NCI-H2107 treated with DMSO at 0.1 percent for 48 hours (cell line): Measurements from ENCODE around the gene TCF12.

Experiments
- DNase-seq: peaks from one replicate; lab custom pipeline; 2025; ENCODE audit not compliant: unreplicated experiment; lab: John Stamatoyannopoulos, UW

The TCF12 gene

DNA sequence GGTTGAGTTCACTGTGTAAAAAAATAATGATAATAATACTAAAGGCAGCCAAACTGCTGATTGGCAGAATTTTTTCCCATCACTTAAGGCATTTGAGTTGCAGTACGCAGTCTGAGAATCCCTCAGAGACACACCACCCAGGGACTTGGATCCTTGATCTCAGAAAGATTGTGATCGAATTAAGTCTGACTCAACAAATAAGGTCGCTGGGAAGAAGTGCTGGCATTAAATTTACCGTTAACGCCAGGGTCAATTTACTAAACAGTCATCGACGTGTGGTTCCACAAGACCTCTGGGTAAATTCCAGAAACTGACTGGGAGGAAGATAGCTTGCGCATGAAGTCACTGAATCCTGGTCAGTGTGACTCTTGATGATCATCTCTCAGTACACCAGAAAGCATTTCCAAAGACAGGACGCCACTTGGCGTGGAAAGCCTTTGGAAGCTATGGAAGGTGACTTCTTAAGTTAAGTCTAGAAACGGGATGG is 409.6 kb downstream of the TCF12 start:
- no peak for DNase-seq

DNA sequence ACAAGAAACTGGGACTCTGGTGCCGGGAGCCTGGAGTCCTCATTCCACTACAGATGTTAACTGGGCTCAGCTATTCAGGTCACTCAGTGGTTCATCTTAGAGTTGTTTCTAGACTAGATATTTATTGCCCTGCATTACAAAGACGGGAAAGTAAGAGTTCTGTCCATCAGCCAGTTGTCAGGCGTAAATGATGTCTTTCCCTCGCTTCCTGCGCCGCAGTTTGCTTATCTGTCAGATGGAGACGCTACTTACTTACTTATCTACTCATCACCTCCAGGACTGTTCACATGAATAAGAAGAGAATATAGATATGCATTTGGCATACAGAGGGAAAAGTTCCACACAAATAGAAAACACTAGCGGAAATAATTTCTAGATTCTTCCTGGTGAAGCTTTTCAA is 410.0 kb downstream of the TCF12 start:
- no peak for DNase-seq

DNA sequence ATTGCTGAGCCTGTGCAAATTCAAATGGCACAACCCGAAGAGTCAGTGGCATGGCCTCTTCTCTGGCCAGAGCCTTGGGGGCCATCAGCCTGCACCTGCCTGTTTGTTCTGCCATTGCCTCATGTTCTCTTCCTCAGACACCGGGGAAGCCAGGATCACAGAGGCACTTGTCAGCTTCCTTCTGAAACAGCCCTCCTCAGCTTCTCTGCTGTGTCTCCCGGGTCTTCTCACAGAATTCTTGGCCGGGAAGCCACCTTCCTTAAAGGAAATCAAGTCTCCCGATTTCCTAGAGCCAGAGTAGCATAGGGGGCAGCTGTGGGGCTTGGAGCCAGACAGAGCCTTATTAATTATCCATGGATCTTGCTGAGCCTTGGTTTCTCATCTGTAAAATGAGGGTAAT is 410.5 kb downstream of the TCF12 start:
- no peak for DNase-seq

DNA sequence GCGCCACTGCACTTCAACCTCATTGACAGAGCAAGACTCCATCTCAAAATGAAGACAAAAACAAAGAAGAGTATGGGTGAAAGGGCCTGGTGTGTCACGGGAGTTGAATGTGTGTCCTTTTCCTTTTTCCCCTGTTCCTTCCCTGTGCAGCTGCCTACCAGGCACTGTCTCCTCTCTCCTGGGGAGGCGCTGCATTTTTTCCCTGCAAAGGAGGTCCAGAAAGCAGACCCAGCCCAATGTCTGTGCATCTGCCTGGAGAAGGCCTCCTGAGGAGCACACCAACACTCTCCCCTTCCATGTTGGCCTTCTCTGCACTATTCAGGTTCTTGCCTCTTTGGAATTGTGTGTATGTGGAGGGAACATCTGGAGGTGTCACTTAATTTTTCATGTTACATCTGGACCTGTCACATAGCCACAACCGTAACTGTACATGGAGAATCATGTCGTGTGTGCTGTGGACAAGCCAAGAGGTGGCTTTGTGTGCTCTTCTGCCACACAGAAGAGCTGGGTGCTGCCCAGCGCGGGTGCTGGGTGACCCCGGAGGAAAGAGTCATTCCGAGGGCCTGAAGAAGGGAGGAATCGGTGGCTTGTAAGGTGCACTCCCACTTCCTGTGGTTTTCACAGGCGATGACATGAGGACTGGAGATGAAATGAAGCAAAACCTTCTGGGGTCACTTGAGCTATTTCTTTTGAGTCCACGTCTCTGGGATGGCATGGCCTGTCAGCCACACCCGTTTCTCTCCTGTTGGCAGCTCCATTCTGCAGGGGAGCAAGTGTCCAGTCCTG is 411.3 kb downstream of the TCF12 start:
- no peak for DNase-seq

DNA sequence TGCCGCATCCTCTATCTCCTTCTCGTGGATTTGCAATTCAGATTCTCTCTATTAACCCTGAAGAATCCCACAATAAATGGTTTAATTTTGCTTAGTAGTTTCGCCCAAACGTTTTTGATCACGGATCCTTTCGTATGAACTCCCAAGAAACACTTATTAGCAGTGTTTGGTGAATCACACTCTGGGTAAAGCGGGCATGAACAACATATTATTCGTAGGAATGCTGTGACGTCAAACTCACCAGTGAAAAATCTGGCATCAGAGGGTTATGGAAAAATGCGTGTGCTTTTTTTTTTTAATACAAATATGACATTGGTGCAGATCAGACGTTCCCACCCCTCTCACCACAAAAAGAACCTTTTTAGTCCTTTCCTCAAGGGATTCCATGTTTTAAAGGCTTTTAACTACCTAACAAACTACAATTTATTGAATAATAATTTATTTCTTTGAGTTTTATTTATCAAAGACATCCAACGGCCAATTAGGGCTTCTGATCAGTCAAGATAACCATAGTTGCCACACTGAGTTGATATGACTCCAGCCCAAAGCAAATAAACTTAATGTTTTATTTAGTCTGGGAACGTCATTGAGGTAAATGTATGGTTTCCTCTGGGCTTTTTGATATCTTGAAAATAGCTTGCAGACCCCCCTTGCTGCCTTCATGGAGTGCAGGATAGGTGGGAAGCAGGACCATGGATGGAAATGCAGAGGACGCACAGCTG is 412.3 kb downstream of the TCF12 start:
- no peak for DNase-seq

DNA sequence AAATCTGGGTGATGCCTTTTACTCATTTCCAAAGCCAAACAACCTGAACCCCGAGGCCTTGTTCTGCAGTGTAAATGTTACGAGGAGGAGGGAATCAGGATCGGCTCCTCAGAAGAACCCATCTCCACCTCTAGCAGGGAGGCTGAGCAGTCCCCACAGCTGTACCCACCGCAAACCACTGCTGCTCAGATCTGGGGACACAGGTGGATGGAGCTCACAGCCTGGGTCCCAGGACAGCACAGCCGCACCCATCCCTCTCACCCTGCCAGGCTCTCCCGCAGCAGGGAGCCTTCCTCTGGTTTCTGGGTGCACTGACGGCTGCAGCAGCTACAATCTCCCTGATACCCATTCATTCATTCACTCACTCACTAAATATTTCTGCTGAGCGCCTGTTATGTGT is 413.9 kb downstream of the TCF12 start:
- DNase-seq: no peak

DNA sequence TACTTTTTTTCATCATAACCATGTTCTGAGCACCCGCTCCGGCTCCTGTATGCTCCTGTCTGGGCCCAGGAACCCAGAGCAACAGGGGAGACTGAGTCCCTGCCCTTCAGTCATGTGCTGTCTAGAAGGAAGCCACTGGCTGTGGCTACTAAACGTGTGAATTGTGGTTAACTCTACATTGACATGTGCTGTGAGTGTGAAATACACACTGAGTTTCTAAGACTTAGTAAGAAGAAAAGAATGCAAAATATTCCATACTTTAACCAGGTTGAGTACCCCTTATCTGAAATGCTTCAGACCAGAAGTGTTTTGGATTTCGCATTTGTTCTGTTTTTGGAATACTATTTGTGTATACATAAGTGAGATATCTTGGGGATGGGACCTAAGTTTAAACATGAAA is 415.0 kb downstream of the TCF12 start:
- no peak for DNase-seq

DNA sequence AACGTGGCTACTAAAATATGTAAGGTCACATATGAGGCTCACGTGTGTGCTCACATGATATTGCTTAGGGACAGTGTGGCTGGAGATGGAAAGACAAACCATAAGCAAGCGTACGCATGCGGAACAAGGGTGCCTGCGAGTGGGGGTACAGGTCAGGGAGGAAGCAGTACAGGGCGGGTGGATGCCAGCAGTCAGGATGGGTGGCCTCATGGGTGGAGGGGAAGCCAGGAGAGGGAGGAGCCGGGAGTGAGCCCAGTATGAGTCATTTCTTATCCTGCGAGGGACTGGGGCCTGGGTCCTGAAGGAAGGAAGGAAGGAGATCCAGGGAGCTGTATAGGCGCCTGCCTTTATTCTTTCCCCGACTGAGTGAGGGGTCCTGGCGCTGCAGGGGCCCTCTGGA is 415.8 kb downstream of the TCF12 start:
- DNase-seq: no peak

DNA sequence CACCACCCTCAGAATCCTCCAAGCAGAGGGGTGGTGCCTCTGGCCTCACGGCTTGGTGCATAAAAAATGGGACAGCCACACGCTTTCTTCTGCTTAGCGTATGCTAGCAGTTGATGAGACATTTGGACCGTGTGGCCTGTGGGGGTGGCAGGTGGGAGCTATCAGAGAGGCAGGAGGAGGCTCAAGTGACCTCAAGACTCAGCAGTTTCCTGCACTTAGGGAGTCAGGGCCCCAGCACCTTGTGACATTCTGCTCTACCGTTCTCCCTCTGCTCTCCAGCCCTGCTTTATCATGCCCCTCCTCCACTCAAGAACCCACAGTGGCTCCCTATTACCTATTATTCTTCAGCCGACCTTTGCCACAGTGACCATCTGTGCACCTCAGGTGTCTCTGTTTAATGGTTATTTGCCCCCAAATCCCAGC is 416.9 kb downstream of the TCF12 start:
- no peak for DNase-seq

DNA sequence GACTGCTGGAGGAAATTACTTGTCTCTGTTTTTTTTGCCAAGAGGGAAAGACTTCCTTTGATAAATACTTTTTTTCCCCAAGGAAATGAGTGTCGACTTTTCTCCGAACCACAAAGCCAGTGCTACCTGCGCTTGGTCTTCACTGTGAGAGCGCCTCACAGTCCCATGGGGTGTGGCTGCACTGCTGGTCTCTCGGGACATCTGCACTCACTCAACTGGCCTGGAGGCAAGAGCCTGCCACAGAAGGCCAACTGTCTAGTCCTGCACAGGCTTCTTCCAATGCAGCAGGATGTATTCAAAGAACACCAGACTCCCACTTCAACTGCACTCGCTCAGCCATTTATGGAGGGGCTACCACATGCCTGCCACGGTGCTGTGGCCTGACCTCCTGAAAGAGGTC is 417.3 kb downstream of the TCF12 start:
- no peak for DNase-seq

DNA sequence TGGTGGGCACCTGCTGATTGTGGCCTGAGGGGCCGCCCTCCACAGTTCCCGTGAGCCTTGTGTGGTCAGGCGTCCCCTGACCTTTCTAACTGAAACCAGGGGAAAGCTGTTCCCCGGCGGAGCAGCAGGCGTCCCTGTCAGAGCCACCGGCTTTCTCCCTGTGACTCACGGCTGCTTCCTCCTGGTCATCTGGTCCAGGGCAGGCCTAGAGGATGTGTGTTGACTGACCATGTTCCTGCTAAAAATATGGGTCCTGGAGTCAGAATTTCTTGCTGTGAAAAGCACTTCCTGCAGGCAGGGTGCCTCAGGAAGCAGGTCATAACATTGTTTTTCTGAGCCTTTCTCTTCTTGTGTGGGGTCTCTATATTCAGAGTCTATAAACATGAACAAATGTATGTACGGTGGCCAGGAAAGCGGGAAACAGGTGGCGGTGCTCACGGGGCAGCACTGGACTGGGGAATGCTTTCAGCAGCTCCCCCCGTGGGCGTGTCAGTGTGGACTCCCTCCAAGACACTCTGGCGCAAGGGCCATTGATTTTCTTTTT is 419.5 kb downstream of the TCF12 start:
- no peak for DNase-seq

DNA sequence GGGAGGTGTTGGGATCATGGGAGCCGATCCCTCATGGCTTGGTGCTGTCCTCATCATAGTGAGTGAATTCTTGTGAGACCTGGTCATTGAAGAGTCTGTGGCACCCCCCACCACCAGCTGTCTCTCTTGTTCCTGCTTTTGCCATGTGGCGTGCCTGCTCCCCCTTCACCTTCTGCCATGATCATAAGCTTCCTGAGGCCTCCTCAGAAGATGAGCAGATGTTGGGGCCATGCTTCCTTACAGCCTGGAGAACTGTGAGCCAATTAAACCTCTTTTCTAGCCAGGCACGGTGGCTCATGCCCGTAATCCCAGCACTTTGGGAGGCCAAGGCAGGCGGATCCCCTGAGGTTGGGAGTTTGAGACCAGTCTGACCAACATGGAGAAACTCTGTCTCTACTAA is 420.9 kb downstream of the TCF12 start:
- no peak for DNase-seq
